IMR-90 (cell line): ENCODE results near the gene TNFRSF1A. TPM values are rescaled to one million over a fixed set of nuclear protein-coding genes. Genes with fewer than 3 reads are reported as not detected.

ENCODE experiments used
- ATAC-seq: fragments of 200-7000 bp; cut with Tn5 transposase; 2 replicates; pipeline ENCODE4 v1.9.1; 2020; ENCODE audit warnings: low read depth, mild to moderate bottlenecking, moderate library complexity
- BruUV-seq: library from RNA; stranded (reverse); fragments of 400-500 nt; replicated peaks from 2 replicates; lab custom pipeline; 2021; lab: Mats Ljungman, UMichigan
- CTCF ChIA-PET: fragments of 300-600 bp; formaldehyde crosslinking; extraction: SDS; loops from one replicate; lab custom pipeline; 2021; ENCODE audit warnings: antibody characterized with exemption; lab: Yijun Ruan, JAX
- POLR2A ChIA-PET: fragments of 300-600 bp; sonication (Branson Sonifier 250); formaldehyde crosslinking; loops from one replicate; lab custom pipeline; 2022; ENCODE audit warnings: antibody characterized with exemption; ENCODE audit not compliant: unreplicated experiment; lab: Charles Lee
- DNase-seq: peaks from one replicate; pipeline ENCODE4 v3.0.0; 2013
- H2AFZ ChIP-seq: replicated peaks from 2 replicates; pipeline ENCODE3; 2013; ENCODE audit warnings: low read length, mild to moderate bottlenecking; ENCODE audit not compliant: poor library complexity
- H2AK5ac ChIP-seq: 2 replicates; pipeline ENCODE4 v1.6.1; 2013; ENCODE audit warnings: low read depth, low read length, inconsistent platforms
- H2AK9ac ChIP-seq: replicated peaks from 2 replicates; pipeline ENCODE3; 2013; ENCODE audit warnings: mild to moderate bottlenecking, low read depth, low read length, moderate library complexity; ENCODE audit not compliant: poor library complexity
- H2BK120ac ChIP-seq: 2 replicates; pipeline ENCODE4 v1.6.1; 2013; ENCODE audit warnings: low read depth, low read length, inconsistent platforms
- H2BK15ac ChIP-seq: 3 replicates; pipeline ENCODE4 v1.6.1; 2013; ENCODE audit warnings: low read depth, low read length, inconsistent platforms
- H2BK20ac ChIP-seq: 2 replicates; pipeline ENCODE4 v1.6.1; 2013; ENCODE audit warnings: low read depth, mild to moderate bottlenecking, inconsistent platforms, low read length, moderate library complexity
- H2BK5ac ChIP-seq: 2 replicates; pipeline ENCODE4 v1.6.1; 2013; ENCODE audit warnings: mild to moderate bottlenecking, low read depth, low read length, inconsistent platforms; ENCODE audit not compliant: poor library complexity, severe bottlenecking
- H3K14ac ChIP-seq: replicated peaks from 2 replicates; pipeline ENCODE4 v1.6.1; 2013; ENCODE audit warnings: low read depth, low read length, inconsistent platforms
- H3K18ac ChIP-seq: 2 replicates; pipeline ENCODE4 v1.6.1; 2013; ENCODE audit warnings: low read depth, low read length, control low read depth
- H3K23ac ChIP-seq: 2 replicates; pipeline ENCODE4 v1.6.1; 2013; ENCODE audit warnings: low read depth, low read length, inconsistent platforms
- H3K27ac ChIP-seq: 2 replicates; pipeline ENCODE4 v1.5.1; 2013; ENCODE audit warnings: mild to moderate bottlenecking, control low read depth, low read length; ENCODE audit not compliant: insufficient read depth
- H3K27me3 ChIP-seq: 2 replicates; pipeline ENCODE4 v1.6.1; 2013; ENCODE audit warnings: low read length; ENCODE audit not compliant: control insufficient read depth, insufficient read depth
- H3K36me3 ChIP-seq: 2 replicates; pipeline ENCODE4 v1.6.1; 2013; ENCODE audit warnings: low read length, mixed read lengths; ENCODE audit not compliant: control insufficient read depth, insufficient read depth
- H3K4ac ChIP-seq: 2 replicates; pipeline ENCODE4 v1.6.1; 2013; ENCODE audit warnings: low read depth, low read length, inconsistent platforms
- H3K4me1 ChIP-seq: 2 replicates; pipeline ENCODE4 v1.6.1; 2013; ENCODE audit warnings: low read length, mixed read lengths; ENCODE audit not compliant: control insufficient read depth, insufficient read depth
- H3K4me2 ChIP-seq: 2 replicates; pipeline ENCODE4 v1.6.1; 2013; ENCODE audit warnings: low read depth, mild to moderate bottlenecking, control low read depth, low read length, moderate library complexity
- H3K4me3 ChIP-seq: 2 replicates; pipeline ENCODE4 v1.5.1; 2013; ENCODE audit warnings: low read depth, mild to moderate bottlenecking, control low read depth, low read length, moderate library complexity; ENCODE audit not compliant: insufficient read depth
- H3K56ac ChIP-seq: 2 replicates; pipeline ENCODE4 v1.6.1; 2013; ENCODE audit warnings: low read length, inconsistent platforms; ENCODE audit not compliant: insufficient read depth; ENCODE audit errors: extremely low read depth
- H3K79me1 ChIP-seq, 2 experiments: 2 replicates each; pipeline ENCODE4 v1.6.1; 2013; ENCODE audit warnings: low read length in 2 of 2, inconsistent platforms in 1 of 2, low read depth in 1 of 2
- H3K9ac ChIP-seq: 2 replicates; pipeline ENCODE4 v1.6.1; 2013; ENCODE audit warnings: low read depth, low read length, control low read depth
- H3K9me1 ChIP-seq: 2 replicates; pipeline ENCODE4 v1.6.1; 2013; ENCODE audit warnings: low read length, inconsistent platforms; ENCODE audit not compliant: insufficient read depth
- H3K9me3 ChIP-seq: 2 replicates; pipeline ENCODE4 v1.6.1; 2013; ENCODE audit warnings: low read length; ENCODE audit not compliant: control insufficient read depth, insufficient read depth
- H4K20me1 ChIP-seq: 2 replicates; pipeline ENCODE4 v1.6.1; 2013; ENCODE audit warnings: low read length, inconsistent platforms; ENCODE audit not compliant: insufficient read depth
- H4K5ac ChIP-seq: 2 replicates; pipeline ENCODE4 v1.6.1; 2013; ENCODE audit warnings: mild to moderate bottlenecking, low read depth, low read length, control low read depth
- H4K8ac ChIP-seq, 2 experiments: 2 replicates each; pipeline ENCODE4 v1.6.1; 2013; ENCODE audit warnings: low read depth in 2 of 2, low read length in 2 of 2, control low read depth in 1 of 2, inconsistent platforms in 1 of 2
- H4K91ac ChIP-seq: 2 replicates; pipeline ENCODE4 v1.6.1; 2013; ENCODE audit warnings: low read depth, low read length, inconsistent platforms; ENCODE audit not compliant: insufficient read depth
- BHLHE40 ChIP-seq: fragments of 150-350 bp; IDR thresholded peaks from 2 replicates; pipeline ENCODE4 v1.6.1; 2016; ENCODE audit warnings: mild to moderate bottlenecking, low read depth, low read length
- CEBPB ChIP-seq: IDR thresholded peaks from 2 replicates; pipeline ENCODE4 v1.6.1; 2012; ENCODE audit warnings: low read depth, low read length, improper control_type of control experiment
- CHD1 ChIP-seq: IDR thresholded peaks from 2 replicates; pipeline ENCODE4 v1.6.1; 2012; ENCODE audit warnings: low read depth, low read length, improper control_type of control experiment
- CTCF ChIP-seq: conservative IDR thresholded peaks from 2 replicates; pipeline ENCODE4 v1.5.1; 2012; ENCODE audit warnings: mild to moderate bottlenecking, low read depth, low read length, improper control_type of control experiment
- ELK1 ChIP-seq: fragments of 150-350 bp; IDR thresholded peaks from 2 replicates; pipeline ENCODE4 v1.6.1; 2016; ENCODE audit warnings: low read depth, mild to moderate bottlenecking, low read length, moderate library complexity, borderline replicate concordance
- FOS ChIP-seq: fragments of 150-350 bp; IDR thresholded peaks from 2 replicates; pipeline ENCODE4 v1.6.1; 2016; ENCODE audit warnings: low read depth, low read length
- MAFK ChIP-seq: IDR thresholded peaks from 2 replicates; pipeline ENCODE4 v1.6.1; 2012; ENCODE audit warnings: low read depth, low read length, improper control_type of control experiment
- MXI1 ChIP-seq: IDR thresholded peaks from 2 replicates; pipeline ENCODE4 v1.6.1; 2012; ENCODE audit warnings: low read depth, mild to moderate bottlenecking, low read length, moderate library complexity, borderline replicate concordance
- NFE2L2 ChIP-seq: fragments of 150-350 bp; IDR thresholded peaks from 2 replicates; pipeline ENCODE4 v1.6.1; 2016; ENCODE audit warnings: low read depth, mild to moderate bottlenecking, low read length
- RCOR1 ChIP-seq: IDR thresholded peaks from 2 replicates; pipeline ENCODE4 v1.6.1; 2012; ENCODE audit warnings: mild to moderate bottlenecking, low read length, improper control_type of control experiment; ENCODE audit not compliant: insufficient replicate concordance
- RFX5 ChIP-seq: IDR thresholded peaks from 2 replicates; pipeline ENCODE4 v1.8.0; 2012; ENCODE audit warnings: low read depth, mild to moderate bottlenecking, low read length, moderate library complexity
- WGBS, 2 experiments: methylation state at CpG; one replicate each; pipeline versions ENCODE4 v1.1.5 to v1.1.7; 2013; ENCODE audit warnings: missing lambda C conversion rate in 2 of 2; ENCODE audit not compliant: insufficient read length in 1 of 2; ENCODE audit errors: extremely low coverage in 2 of 2; 5-methylcytosine and 5-hydroxymethylcytosine counted together
- dilution Hi-C: fragments of 300-500 bp; cut with HindIII; formaldehyde crosslinking; loops from one replicate; pipeline ENCODE4 v1.14.3; 2018; ENCODE audit warnings: low sequenced_read_pairs; ENCODE audit not compliant: unreplicated experiment
- in situ Hi-C: fragments of 300-500 bp; cut with MboI; formaldehyde crosslinking; loops from 3 replicates; pipeline ENCODE4 v1.14.3; 2019; ENCODE audit warnings: low sequenced_read_pairs, inconsistent platforms, mixed read lengths
- intact Hi-C: fragments of 100-400 bp; cut with micrococcal nuclease; formaldehyde crosslinking; loops from 2 replicates; pipeline ENCODE4 v1.10.0; 2022
- polyA plus RNA-seq, 3 experiments: library from polyadenylated mRNA; depleted of rRNA; stranded (reverse); fragments of >200 nt; gene quantifications; 2 replicates each; pipeline ENCODE4 v1.2.3, GENCODE V29; 2012; ENCODE audit warnings: low replicate concordance in 1 of 3
- total RNA-seq: library from RNA; depleted of rRNA; stranded (reverse); fragments of >200 nt; gene quantifications from 2 replicates; pipeline ENCODE4 v1.2.3, GENCODE V29; 2012

TNFRSF1A gene
- total and polyA plus RNA-seq, 2 of the 4 experiments (the other 2 are of a cell fraction): 79.6 to 136 TPM

GRCh38 chr12:6358881-6359280 is 17.0 kb upstream of the TNFRSF1A start:
- Histone ChIP-seq H2AK5ac (no peak overlapping the region), H4K20me1 (no peaks in the 10 kb centered on the region), H2BK15ac (no peak overlapping the region), H3K9me3 (no peaks in the 10 kb centered on the region), H3K23ac (no peak overlapping the region), H3K79me1 (no peaks in the 10 kb centered on the region), H4K5ac (no peak overlapping the region), H3K9ac (no peak overlapping the region), H3K4ac (no peak overlapping the region), H2BK120ac (no peak overlapping the region), H3K56ac (no peak overlapping the region), H3K18ac (no peak overlapping the region), H3K4me2 (no peak overlapping the region), H3K27me3 (peaks cover 9% of the 10 kb centered on the region), H3K14ac (no peak overlapping the region), H2AK9ac (no peak overlapping the region), H2BK5ac (no peak overlapping the region), H3K4me1 (peaks cover 6% of the 10 kb centered on the region), H2AFZ (no peak overlapping the region), H4K91ac (no peak overlapping the region), H3K36me3 (no peaks in the 10 kb centered on the region), H3K4me3 (no peak overlapping the region), H2BK20ac (no peak overlapping the region), H3K27ac (no peak overlapping the region), H4K8ac (no peak overlapping the region), H3K9me1 (no peaks in the 10 kb centered on the region)
- ATAC-seq (no peak), DNase-seq (no peak)
- CTCF ChIA-PET: no interaction called here
- BruUV-seq: no TSS peak
- intact Hi-C loops (no loop called here), in situ Hi-C loops (no loop called here), dilution Hi-C loops (no loop called here)
- POLR2A ChIA-PET: no interaction called here
- no CpG with 5 or more reads among the region's 1 CpG for WGBS, 2 experiments
- TF ChIP-seq BHLHE40 (no peak), RFX5 (no peak), ELK1 (no peak), MXI1 (no peak), NFE2L2 (no peak), CHD1 (no peak), CTCF (no peak), RCOR1 (no peak), CEBPB (no peak), MAFK (no peak), FOS (no peak)
